Fibroblast of peridontal ligament (primary cell): Measurements from ENCODE around the gene FAM120A.

Experiments
- DNase-seq: peaks from one replicate; pipeline ENCODE4 v3.0.0-alpha.2; 2010; ENCODE audit errors: extremely low read depth

Gene FAM120A

GRCh38 chr9:93594041-93594756 lies 142.7 kb downstream of the FAM120A start:
- DNase-seq = no peak

GRCh38 chr9:93595461-93595860 lies 144.0 kb downstream of the FAM120A start:
- DNase-seq = no peak

DNA sequence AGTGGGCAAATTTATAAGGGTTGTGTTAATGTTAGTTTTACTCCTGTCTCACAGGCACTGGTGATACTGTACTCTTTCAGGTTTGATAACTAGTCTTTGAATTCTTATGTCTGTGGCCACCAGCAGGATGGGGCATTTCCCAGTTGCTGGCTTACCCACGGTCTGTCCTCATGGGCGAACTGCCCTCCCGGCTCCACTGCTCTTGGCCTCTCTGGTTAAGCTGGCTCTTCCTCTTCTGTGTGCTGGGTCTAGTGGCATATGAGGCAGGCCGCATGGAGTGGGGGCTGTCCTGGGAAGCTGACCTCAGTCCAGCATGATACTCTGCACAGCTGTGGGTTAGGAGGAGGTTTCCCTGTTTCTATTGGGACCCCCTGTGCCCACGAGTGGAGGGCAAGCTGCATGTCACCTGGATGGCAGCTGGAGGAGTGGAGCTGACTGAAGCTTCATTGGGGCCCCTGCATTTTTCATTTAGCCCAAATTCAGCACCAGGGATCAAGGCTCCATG lies 144.4 kb downstream of the FAM120A start:
- no peak for DNase-seq

DNA sequence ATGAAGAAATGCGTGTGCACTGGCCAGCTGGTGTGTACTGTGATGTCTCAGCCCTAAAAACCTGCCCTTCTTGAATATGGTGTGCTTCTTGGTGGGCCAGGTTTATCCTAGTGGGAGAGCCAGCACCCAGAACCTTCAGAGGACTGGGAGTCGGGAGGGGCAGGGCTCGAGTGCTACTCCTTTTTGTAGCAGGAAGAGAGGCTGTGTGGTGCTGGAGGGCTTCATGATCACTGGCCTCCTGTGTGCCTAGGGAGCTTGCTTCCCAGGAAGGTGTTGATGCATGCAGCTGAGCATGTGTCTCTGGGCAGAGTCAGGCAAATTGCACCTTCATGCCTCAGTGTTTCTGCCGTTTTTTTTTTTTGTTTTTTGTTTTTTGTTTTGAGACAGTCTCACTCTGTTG lies 144.9 kb downstream of the FAM120A start:
- no peak for DNase-seq

DNA sequence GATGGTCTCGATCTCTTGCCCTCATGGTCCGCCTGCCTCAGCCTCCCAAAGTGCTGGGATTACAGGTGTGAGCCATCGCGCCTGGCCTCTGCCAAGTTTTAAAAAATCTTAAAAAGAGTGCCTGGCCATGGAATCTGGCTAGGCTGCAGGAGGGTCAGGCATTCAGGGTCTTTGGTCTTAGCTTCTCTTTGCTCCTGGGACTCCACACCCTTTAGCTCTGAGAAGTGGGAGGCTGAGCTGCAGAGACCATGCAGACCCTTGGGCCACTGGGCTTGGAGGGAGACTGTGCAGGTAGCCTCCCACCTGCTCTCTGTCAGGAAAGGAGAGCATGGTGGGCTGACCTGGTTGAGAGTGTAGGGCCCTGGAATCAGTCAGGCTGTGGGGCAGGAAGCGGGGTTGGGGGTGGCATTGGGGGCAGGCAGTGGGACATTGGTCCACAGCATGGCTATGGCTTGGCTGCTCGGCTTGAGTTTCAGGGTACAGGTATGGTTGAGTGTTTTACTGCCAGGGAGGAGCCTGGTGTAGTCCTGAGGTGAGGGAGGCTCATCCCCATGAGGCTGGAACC lies 145.7 kb downstream of the FAM120A start:
- DNase-seq = no peak

DNA sequence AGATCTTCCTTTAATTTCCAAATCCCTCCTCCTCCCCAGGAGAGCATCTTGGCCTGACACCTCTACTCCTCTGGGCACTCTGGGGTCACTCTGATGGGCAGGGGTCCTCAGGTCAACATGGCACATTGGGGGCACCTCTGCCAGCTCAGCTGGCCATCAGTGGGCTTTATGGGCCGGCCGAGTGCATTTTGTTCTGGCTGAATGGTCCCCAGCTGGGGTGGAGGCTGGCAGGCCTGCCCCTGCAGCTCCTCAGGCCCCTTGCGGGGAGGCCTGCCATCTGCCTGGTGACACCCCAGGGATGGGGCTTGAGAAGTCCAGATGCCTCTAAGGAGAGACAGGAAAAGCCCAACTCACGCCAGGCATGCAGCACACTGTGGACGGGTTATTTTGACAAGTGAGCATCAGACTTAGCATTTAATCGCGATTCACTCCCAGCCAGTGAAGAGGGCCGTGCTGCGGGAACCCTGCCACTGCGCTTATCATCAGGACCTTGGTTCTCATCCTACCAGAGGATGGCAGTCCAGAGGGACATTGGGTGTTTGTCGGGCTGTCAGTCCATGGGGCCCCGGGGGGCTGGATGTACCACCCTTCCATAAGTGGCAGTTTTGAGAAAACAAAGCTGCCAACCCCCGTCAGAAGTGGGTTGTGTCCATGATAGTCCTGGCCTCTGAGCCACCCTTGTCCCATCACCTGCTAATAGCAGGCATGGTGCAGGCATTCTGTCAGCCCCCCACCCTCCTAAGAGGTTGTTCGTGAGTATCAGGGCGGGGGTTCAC lies 146.6 kb downstream of the FAM120A start:
- no peak for DNase-seq

DNA sequence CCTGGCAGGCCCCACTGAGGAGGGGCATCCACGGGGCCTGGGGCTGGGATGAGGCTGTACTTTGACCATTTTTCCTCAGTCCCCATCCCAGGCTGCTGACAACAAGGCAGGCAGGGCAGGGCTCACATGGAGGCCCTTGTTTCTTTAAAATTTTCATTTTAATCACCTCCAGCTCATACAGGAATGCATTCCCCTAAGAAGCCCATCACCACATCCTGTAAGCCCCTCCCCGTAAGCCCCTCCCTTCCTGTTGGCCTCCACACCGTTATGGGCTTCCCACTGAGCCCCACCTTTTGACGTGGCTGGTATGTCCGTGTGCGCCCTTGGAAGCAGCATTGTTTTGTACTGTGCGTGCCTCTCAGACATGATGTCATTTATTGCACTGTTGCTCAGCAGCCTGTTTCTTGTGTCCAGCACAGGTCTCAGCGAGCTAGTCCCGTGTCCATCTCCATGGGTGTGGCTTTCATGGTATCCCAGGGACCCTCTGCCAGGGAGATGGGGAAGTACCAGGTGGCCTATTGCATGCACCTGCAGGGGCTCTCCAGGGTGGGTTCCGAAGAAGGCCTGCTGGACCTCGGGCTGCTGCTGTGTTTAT lies 147.3 kb downstream of the FAM120A start:
- DNase-seq = no peak

DNA sequence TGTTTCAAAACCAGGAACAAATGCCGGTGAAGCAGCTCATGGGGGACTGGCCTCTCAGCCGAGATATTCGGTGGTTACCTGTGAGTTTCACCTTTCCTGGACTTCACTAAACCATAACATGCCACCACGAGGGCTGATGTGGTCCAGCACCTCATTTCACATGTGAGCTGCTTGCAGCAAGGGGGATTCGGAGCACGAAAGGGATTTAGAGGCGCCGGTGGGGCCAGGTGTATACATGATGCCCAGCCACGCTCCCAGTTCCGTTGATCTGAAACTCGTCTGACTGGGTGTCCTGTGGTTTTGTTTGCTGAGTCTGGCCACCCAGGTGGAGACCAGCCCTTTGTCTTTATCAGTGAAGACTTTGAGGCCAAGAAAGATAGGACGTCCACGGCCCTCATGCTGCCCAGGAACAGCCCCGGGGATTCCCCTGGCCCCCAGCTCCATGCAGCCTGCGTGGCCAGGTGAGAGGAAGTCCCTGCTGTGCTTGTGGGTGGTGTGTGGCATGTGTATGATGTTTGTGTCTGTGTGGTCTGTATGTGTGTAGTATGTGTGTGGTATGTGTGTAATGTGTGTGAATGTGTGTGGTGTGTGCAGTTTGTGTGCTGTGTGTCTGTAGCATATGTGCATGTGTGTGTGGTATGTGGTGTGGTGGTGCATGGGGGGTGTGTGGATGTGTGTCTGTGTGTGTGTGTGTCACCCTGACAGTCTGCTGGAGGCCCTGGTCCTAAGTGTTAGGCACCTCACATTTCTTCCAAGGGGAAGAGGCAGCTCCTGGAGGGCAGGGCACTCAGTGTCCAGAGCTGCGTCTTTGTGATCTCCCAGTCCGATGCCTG lies 148.3 kb downstream of the FAM120A start:
- DNase-seq = no peak

DNA sequence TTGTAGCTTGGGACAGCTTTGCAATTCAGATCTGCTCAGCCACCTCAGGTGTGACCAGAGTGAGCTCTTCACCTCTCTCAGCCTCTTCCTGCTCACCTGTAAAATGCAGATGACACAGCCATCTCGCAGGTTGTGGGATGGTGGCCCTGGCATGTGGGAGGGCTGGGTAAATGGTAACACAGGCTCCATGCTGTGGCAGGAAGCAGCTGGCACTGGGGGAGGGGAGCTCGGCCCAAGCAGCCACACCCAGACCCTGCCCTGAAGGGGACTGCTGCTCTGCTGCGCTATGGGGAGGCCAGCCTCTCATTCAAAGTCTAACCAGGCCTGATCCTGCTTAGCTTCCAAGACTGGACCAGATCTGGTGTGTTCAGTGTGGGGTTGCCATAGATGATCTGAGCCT lies 149.0 kb downstream of the FAM120A start:
- DNase-seq = no peak

- DNase-seq = no peak
Measured at GRCh38 chr9:93601063-93601462, 149.6 kb downstream of the FAM120A start.

DNA sequence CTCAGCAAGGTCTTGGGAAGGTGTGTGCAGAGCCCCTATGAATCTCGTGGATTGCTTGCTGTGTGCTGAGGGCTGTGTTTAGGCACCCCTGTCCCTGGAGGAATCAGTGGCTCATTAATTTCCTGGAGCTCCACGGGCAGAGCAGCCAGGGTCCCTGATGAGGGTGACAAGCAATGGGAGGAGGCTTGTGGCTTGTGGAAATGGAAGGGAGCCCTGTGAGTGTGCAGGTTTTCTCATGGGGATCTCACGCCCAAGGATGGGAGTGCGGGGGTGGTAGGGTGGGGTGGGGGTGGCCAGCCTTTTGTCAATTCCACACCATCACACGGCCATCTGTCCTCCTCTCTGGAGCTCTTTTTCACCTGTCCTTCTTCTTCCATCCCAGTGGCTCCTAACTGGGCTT lies 150.2 kb downstream of the FAM120A start:
- no peak for DNase-seq

DNA sequence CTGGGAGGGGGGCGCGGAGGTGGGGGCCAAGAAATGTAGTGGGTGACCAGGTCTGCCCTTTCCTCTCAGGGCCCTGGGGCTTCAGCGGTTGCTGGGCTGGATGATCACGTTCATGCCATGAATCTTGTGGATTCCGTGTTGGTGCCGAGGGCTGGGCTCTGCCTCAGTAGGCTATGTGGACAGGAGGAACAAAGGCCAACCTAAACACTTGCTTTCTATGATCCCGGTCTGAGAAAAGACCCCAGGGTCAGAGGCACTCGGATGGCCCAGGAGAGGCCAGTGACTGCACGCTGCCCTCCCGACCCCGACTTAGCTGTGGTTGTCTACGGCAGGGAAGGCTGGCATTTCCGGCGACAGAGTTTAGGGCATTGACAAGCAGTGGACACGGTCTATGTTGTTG lies 151.5 kb downstream of the FAM120A start:
- no peak for DNase-seq

DNA sequence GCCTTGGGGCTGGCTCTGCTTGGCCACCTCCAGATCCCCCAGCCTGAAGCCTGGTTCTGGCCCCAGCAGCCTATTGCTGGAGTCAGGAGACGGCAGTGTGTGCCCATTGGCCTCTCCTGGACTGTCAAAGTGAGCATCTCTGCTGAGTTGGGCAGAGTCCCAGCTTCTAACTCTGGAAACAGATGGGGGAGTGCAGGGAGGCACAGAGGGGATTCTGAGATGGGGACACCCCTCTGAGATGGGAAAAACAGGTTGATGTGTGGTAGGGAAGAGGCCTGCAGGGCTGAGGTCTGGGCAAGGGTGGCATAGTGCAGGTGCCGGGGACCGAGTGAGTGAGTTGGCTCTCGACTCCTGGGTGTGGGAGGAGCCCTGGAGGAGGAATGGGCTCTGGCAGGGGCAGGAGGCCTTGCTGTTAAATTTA lies 152.4 kb downstream of the FAM120A start:
- DNase-seq = no peak

GRCh38 chr9:93606187-93606586 lies 154.7 kb downstream of the FAM120A start:
- no peak for DNase-seq

DNA sequence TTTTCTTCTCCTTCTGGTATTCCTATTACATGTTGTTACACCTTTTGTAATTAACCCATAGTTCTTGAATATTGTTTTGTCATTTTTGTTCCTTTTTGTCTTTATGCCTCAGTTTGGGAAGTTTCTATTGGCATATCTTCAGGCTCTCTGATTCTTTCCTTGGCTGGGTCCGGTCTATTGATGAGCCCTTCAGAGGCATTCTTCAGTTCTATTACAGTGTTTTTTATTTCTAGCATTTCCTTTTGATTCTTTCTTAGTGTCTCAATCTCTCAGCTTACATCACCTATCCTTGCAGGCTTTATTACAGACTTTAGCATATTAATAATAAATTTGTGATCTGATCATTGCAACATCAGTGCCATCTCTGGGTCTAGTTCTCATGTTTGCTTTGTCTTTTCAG lies 158.7 kb downstream of the FAM120A start:
- DNase-seq = no peak

DNA sequence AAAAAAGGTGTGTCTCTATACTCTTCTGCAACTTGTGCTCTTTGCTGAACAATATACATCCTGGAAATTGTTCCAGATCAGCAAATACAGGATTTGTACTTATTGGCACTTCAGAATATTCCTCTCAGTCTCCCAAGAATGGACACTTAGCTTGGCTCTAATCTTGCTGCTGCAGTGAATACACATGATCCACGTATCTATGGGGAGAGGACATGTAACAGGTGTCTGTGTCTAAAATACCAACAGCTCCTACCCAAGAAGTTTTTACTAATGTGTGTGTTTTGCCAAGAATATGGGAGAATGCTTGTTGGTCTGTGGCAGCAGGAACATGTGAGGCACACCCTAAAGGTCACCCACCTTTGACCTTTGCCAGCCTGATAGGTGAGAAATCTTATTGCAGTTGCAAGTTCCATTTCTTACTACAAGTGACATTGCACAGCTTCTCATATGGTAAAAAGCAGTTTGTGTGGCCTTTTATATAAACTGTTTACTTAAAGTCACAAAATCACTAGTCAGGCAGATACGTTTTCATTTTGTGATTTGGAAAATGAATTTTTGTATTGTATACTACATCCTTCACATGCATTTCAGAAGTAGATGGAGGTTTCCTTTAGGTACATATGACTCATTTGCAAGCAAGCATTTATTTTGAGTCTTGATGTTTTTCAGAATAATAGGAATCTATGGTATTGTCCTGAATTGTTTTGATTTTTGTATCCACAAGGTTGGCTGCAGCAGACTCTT lies 160.7 kb downstream of the FAM120A start:
- DNase-seq = no peak

DNA sequence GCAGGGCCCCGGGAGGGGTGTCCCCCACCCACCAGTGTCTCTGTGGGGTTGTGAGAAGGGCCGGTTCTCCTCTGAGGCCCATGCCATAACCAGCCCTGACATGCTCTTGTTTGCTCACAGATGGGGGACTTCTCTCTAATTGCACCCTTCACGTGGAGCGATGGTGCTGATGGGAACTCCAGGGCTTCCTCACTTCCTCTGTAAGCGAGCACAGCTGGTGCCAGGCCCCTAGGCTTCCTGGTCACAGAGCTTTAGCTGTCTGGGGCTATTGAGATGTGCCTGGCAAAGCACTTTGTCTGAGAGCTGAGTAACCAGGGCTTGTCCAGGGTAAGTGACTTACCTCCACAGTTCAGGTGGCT lies 161.3 kb downstream of the FAM120A start:
- DNase-seq = no peak

DNA sequence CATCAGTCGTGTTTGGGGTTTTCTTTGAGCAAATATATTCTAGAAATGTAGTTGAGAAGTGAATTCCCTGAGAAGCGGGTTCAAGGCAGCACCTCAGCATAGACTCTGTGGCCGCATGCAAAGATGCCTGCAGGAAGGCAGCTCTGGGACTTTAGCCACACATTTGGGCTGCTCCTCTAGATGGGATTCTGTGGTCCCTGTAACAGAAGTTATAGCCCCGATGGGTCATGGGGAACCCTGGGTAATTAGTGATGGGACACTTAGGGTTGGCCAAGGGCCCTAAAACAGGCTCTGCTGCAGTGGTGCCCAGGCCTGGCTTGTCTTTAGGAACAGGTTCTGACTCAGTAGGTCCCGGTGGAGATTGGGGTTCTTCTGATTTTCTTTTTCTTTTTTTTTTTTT lies 161.7 kb downstream of the FAM120A start:
- DNase-seq = no peak

GRCh38 chr9:93613791-93614190 lies 162.3 kb downstream of the FAM120A start:
- no peak for DNase-seq

DNA sequence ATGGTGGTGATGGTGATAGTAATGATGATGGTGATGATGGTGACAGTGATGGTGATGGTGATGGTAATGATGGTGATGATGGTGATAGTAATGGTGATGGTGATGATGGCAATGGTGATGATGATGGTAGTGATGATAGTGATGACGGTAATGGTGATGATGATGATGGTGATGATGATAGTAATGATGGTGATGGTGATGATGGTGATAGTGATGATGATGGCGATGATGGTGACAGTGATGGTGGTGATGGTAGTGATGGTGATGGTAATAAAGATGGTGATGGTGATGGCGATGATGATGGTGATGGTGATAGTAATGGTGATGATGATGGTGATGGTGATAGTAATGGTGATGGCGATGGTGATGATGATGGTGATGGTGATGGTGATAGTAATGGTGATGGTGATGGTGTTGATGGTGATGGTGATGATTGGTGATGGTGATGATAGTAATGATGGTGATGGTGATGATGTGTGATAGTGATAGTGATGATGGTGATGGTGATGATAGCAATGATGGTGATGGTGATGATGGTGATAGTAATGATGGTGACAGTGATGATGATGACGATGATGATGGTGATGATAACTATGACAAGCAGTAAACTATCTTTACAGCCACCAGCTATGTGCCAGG lies 163.5 kb downstream of the FAM120A start:
- no peak for DNase-seq
